Chondrocyte (in vitro differentiated cells): ENCODE measurements around the gene ZNF319. TPM values are rescaled to one million over a fixed set of nuclear protein-coding genes. Genes with fewer than 3 reads are reported as not detected.
A peak's percentile ranks its signal among the peaks of the same experiment; 100 is the strongest.

Source experiments
- DNase-seq: peaks from one replicate; pipeline ENCODE4 v3.0.0; 2021; ENCODE audit warnings: mixed read lengths, low spot score
- H3K27ac Mint-ChIP-seq: one replicate; pipeline ENCODE4 v1.8.0; 2021; ENCODE audit warnings: mild to moderate bottlenecking, moderate library complexity, mixed read lengths; ENCODE audit not compliant: unreplicated experiment
- H3K27me3 Mint-ChIP-seq: 2 replicates; pipeline ENCODE4 v1.8.0; 2021; ENCODE audit warnings: low read depth, mixed read lengths
- H3K36me3 Mint-ChIP-seq: 2 replicates; pipeline ENCODE4 v1.8.0; 2021; ENCODE audit warnings: low read depth, mixed read lengths
- H3K4me1 Mint-ChIP-seq: 2 replicates; pipeline ENCODE4 v1.8.0; 2021; ENCODE audit warnings: low read depth, mild to moderate bottlenecking, mixed read lengths
- H3K4me3 Mint-ChIP-seq: one replicate; pipeline ENCODE4 v1.8.0; 2021; ENCODE audit warnings: mild to moderate bottlenecking, moderate library complexity, mixed read lengths; ENCODE audit not compliant: unreplicated experiment
- H3K9me3 Mint-ChIP-seq: 2 replicates; pipeline ENCODE4 v1.8.0; 2021; ENCODE audit warnings: low read depth, mixed read lengths
- CTCF ChIP-seq: fragments of 200-600 bp; sonication (generic); IDR thresholded peaks from 2 replicates; pipeline ENCODE4 v1.5.0; 2021; ENCODE audit warnings: antibody characterized with exemption, mild to moderate bottlenecking, moderate library complexity
- total RNA-seq: library from RNA; stranded (reverse); gene quantifications from 3 replicates; pipeline ENCODE4 v1.2.1, GENCODE V29; 2021

Gene ZNF319
- total RNA-seq, 1 donor from 2014 or later: 12.0 TPM

- no peaks in the 10 kb centered on the region for H3K9me3 Mint-ChIP-seq
- TF ChIP-seq CTCF: no peak
- no peaks in the 10 kb centered on the region for H3K4me1 Mint-ChIP-seq
- peaks cover 3% of the 10 kb centered on the region for H3K36me3 Mint-ChIP-seq
- no peaks in the 10 kb centered on the region for H3K27me3 Mint-ChIP-seq
- DNase-seq: peak; percentile 90
- H3K4me3 Mint-ChIP-seq: no peak overlapping the region
- no peak overlapping the region for H3K27ac Mint-ChIP-seq
Measured at GRCh38 chr16:58039829-58040495, 39.5 kb upstream of the ZNF319 start.

- H3K27me3 Mint-ChIP-seq: no peaks in the 10 kb centered on the region
- H3K4me1 Mint-ChIP-seq: no peaks in the 10 kb centered on the region
- no peak overlapping the region for H3K4me3 Mint-ChIP-seq
- no peaks in the 10 kb centered on the region for H3K9me3 Mint-ChIP-seq
- H3K27ac Mint-ChIP-seq: no peak overlapping the region
- peaks cover 3% of the 10 kb centered on the region for H3K36me3 Mint-ChIP-seq
- TF ChIP-seq CTCF: no peak
- peak; percentile 91 for DNase-seq
Measured at GRCh38 chr16:58038219-58038641, 37.8 kb upstream of the ZNF319 start.

GRCh38 chr16:58037365-58038057 lies 37.0 kb upstream of the ZNF319 start:
- H3K27ac Mint-ChIP-seq: no peak overlapping the region
- no peaks in the 10 kb centered on the region for H3K4me1 Mint-ChIP-seq
- no peaks in the 10 kb centered on the region for H3K9me3 Mint-ChIP-seq
- peak; percentile 79 for DNase-seq
- no peak overlapping the region for H3K4me3 Mint-ChIP-seq
- TF ChIP-seq CTCF: no peak
- H3K27me3 Mint-ChIP-seq: no peaks in the 10 kb centered on the region
- H3K36me3 Mint-ChIP-seq: peaks cover 3% of the 10 kb centered on the region

GRCh38 chr16:58036943-58037342 lies 36.5 kb upstream of the ZNF319 start:
- no peak for DNase-seq
- Mint-ChIP-seq H3K4me1 (no peaks in the 10 kb centered on the region), H3K27ac (no peak overlapping the region), H3K4me3 (no peak overlapping the region), H3K27me3 (no peaks in the 10 kb centered on the region), H3K36me3 (peaks cover 3% of the 10 kb centered on the region), H3K9me3 (no peaks in the 10 kb centered on the region)
- no peak for TF ChIP-seq CTCF

- DNase-seq: peak; percentile 74
- H3K36me3 Mint-ChIP-seq: peaks cover 3% of the 10 kb centered on the region
- H3K4me3 Mint-ChIP-seq: no peak overlapping the region
- no peak overlapping the region for H3K27ac Mint-ChIP-seq
- TF ChIP-seq CTCF: no peak
- no peaks in the 10 kb centered on the region for H3K27me3 Mint-ChIP-seq
- H3K4me1 Mint-ChIP-seq: no peaks in the 10 kb centered on the region
- no peaks in the 10 kb centered on the region for H3K9me3 Mint-ChIP-seq
Measured at GRCh38 chr16:58035356-58036170, 35.1 kb upstream of the ZNF319 start.
